ENCODE results near the gene SNX19.
"Not testable (repeated sequence)": the region's sequence is repeated elsewhere in the genome, so short reads cannot be mapped to it uniquely, and the experiment has no call there.

DNA sequence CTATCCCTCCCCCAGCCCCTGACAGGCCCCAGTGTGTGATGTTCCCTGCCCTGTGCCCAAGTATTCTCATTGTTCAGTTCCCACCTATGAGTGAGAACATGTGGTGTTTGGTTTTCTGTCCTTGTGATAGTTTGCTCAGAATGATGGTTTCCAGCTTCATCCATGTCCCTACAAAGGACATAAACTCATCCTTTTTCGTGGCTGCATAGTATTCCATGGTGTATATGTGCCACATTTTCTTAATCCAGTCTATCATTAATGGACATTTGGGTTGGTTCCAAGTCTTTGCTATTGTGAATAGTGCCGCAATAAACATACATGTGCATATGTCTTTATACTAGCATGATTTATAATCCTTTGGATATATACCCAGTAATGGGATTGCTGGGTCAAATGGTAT, 60.6 kb downstream of the SNX19 start:
- not testable (repeated sequence) for TF ChIP-seq CTCF (IDR thresholded peaks at IDR 0.05); REST (IDR thresholded peaks at IDR 0.05; ENCODE audit: insufficient read depth in 1 of 2, low read depth in 2 of 2, low read length in 1 of 2)

All from Panc1 (cell line).